GM12864 (cell line): ENCODE measurements around the gene SLC4A1AP.
"Not testable (repeated sequence)": the region's sequence is repeated elsewhere in the genome, so short reads cannot be mapped to it uniquely, and the experiment has no call there.

ENCODE experiments used
- DNase-seq: peaks from one replicate; pipeline ENCODE4 v3.0.0-alpha.2; 2011; ENCODE audit warnings: low read depth
- H3K4me3 ChIP-seq: 2 replicates; pipeline ENCODE4 v1.5.1; 2011; ENCODE audit warnings: mild to moderate bottlenecking, low read depth, low read length, control low read depth
- TF ChIP-seq, protein P1 (sequence below): IDR thresholded peaks from 2 replicates; pipeline ENCODE4 v1.5.1; 2011; ENCODE audit warnings: low read depth, mild to moderate bottlenecking, moderate library complexity, low read length, control low read depth, inconsistent platforms; ENCODE audit errors: missing control alignments

The SLC4A1AP gene

DNA sequence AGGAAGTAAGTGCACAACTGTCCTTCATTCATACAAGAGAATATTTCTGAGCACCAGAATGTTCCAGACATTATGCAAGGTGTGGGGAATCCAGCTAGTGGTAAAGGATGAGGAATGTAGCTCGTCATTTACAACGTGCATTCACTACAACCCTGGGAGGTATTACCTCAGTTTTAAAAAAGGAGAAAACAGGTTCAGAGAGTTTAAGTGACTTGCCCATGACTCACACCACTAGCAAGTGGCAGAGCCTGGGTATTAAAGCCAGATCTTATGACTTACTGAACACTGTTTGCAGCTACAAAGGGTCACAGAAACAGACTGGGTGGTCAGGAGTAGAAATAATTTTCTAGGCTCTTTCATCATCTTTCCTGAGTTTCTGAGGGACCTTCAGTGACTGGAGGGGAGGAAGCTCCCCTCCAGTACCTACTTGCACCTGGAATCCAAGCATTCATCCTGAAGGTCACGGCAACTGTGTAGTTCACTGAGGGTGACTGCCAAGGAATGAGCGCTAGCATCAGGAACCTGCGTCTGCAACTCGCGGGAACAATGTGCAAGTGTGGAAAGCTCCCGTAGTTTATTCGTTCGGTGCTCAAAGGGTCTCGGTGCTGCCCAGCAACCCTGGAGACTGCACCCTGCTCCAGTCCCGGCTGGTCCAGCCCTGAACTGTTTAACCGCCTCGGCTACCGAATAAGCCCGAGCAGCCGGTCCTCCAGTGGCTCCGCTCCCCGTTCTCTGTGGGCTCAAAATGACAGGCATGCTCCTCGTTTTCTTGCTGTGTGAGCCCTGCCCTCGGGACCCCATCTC lies 35.5 kb upstream of the SLC4A1AP start:
- H3K4me3 ChIP-seq, result peak overlapping the region; percentile 95
- TF ChIP-seq, protein P1, sequence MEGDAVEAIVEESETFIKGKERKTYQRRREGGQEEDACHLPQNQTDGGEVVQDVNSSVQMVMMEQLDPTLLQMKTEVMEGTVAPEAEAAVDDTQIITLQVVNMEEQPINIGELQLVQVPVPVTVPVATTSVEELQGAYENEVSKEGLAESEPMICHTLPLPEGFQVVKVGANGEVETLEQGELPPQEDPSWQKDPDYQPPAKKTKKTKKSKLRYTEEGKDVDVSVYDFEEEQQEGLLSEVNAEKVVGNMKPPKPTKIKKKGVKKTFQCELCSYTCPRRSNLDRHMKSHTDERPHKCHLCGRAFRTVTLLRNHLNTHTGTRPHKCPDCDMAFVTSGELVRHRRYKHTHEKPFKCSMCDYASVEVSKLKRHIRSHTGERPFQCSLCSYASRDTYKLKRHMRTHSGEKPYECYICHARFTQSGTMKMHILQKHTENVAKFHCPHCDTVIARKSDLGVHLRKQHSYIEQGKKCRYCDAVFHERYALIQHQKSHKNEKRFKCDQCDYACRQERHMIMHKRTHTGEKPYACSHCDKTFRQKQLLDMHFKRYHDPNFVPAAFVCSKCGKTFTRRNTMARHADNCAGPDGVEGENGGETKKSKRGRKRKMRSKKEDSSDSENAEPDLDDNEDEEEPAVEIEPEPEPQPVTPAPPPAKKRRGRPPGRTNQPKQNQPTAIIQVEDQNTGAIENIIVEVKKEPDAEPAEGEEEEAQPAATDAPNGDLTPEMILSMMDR, result no peak
- DNase-seq, result no peak

DNA sequence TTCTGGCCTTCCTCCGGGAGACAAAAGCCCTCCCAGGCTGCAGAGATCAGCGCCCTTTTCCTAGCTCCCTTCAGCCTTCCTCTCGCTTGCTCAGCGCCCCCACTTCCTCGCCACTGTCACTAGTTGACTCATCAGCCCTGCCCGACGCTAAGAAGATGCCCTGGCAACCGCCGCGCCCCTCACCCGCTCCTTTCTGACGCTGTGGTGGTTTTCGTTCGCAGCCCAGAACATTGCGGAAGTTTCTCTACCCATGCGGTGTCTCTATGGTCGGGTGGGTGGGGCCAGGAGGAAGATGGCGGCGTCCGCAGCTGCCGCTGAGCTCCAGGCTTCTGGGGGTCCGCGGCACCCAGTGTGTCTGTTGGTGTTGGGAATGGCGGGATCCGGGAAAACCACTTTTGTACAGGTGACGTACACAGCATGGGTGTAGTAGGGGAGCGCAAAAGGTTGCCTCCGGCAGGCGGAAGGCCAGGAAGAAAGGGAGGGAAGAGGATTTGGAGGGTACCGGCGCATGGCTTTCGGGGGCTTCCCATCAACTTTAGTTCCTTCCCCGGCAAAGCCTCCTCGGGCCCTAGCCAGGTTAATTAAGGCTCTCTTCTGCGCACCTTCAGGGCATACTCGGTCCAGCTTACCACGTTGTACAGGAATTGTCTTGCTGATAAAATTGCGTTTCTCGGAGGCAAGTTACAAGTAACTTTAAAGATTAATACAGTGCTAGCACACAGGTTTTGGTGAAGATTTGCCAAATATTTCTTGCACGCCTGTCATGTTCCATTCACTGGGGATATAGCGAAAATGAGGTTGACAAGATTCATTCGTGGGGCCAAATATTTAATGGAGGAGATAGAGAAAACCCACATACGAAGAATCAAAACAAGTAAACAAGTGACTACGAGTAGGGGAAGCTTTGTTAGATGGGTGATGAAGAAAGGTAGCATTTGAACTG lies 34.7 kb upstream of the SLC4A1AP start, which contains the start of the genes CCDC121 and GPN1:
CCDC121 (minus strand) TSS at position 246 of the 943 bp plus-strand sequence. CDS start 1,213 bp downstream, outside the sequence.
GPN1 (plus strand) TSS at position 284 of the 943 bp plus-strand sequence; CDS start at position 293, 9 bp downstream.
- DNase-seq, result peak; percentile 78
- TF ChIP-seq, protein P1, result no peak
- peak within 1 kb of the TSS; percentile 95 for H3K4me3 ChIP-seq

DNA sequence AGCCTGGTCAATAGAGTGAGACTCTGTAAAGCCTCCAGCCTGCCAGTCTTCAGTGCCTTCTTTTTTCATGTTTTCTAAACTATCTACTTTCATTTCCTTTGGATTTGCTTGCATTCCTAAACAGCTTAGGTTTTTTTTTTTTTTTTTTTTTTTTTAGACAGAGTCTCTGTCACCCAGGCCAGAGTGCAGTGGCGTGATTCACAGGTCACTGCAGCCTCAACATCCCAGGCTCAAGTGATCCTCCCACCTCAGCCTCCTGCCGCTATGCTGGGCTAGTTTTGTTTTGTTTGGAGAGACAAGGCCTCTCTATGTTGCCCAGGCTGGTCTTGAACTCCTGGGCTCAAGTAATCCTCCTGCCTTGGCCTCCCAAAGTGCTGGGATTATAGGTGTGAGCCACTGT lies 33.4 kb upstream of the SLC4A1AP start:
- not testable (repeated sequence) for DNase-seq, H3K4me3 ChIP-seq

DNA sequence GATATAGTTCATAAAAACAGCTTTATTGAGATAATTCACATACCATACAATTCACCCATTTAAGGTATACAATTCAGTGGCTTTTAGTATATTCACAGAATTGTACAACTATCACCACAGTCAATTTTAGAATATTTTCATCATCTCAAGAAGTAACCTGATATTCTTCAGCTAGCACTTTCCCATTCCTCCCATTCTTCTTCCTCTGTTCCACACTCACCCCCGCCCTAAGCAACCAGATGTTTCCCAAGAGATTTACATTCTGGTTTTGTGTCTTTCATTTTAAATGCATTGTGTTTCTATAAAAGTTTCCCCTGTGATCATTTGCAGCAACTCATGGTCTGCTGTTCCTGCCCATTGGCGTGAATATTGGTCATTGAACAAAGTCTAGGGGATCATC lies 29.4 kb upstream of the SLC4A1AP start:
- no peak for DNase-seq
- TF ChIP-seq, protein P1, result no peak
- H3K4me3 ChIP-seq, result no peak overlapping the region

DNA sequence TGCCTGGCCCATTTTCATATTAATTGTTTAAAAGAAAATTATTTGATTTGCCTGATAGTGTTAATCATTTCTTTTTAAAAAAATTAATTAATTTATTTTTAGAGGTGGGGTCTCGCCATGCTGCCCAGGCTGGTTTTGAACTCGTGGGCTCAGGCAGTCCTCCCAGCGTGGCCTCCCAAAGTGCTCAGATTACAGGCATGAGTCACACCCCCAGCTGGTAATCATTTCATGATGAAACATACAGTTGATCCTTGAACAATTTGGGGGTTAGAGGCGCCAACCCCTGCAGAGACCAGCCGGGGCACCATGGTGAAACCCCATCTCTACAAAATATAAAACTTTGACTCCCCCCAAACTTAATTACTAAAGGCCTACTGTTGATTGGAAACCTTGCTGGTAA lies 26.9 kb upstream of the SLC4A1AP start:
- no peak overlapping the region for H3K4me3 ChIP-seq
- DNase-seq, result no peak
- TF ChIP-seq, protein P1, result no peak

DNA sequence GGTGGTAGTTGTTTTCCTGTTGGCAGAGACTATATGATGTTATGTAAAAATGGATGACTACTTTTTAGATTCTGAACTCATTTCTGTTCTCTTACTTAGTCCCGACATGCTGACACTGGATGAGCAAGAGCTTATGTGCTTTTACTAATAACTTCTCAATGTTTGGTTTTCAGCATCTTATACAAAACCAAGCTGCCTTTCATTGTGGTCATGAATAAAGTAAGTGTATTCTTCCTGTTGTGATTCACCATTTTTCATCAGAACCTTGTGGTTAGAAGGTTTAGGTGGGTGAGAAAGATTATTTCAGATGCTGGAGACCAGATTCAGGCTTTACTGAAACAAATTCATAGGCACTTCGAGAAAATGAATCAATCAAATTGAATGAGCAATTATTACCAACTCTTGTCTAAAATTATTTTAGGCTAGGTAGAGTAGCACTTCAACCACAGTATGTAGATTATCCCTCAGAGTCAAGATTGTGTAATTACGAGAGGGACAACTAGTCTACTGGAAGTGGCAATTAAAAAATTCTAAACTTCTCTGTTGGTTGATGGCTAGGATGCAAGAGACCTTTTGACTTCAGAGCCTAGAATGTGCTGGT lies 25.6 kb upstream of the SLC4A1AP start:
- H3K4me3 ChIP-seq, result no peak overlapping the region
- TF ChIP-seq, protein P1, result no peak
- no peak for DNase-seq

DNA sequence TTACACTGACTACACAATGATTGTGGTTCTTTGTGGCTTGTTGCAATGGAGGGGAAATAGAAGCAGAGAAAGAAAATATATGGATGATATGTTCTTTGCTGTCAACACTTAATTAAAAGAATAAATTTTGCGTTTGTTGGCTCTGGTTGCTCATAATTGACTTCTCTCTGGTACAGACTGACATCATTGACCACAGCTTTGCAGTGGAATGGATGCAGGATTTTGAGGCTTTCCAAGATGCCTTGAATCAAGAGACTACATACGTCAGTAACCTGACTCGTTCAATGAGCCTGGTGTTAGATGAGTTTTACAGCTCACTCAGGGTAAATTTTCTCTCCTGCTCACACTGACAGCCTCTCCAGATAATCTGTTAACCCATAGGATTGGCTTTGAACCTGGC lies 25.0 kb upstream of the SLC4A1AP start:
- H3K4me3 ChIP-seq, result no peak overlapping the region
- no peak for DNase-seq
- TF ChIP-seq, protein P1, result no peak
